Esophagus squamous epithelium (tissue), 5 donors: ENCODE data around the gene MID1. TPM values are rescaled to one million over a fixed set of nuclear protein-coding genes. Genes with fewer than 3 reads are reported as not detected.

Experiments
- DNase-seq: peaks from one replicate; lab custom pipeline; 2025; lab: John Stamatoyannopoulos, UW
- H3K27ac ChIP-seq, 4 donors: fragments of 200-600 bp; sonication (generic); one replicate each; pipeline ENCODE4 v1.5.1; 2016 to 2019; ENCODE audit warnings: mild to moderate bottlenecking in 1 of 4
- H3K27me3 ChIP-seq, 4 donors: fragments of 200-600 bp; sonication (generic); 1 replicate in 3 of 4; 2 replicates in 1 of 4; pipeline versions ENCODE4 v1.5.1 to v1.6.0; 2017 to 2021; ENCODE audit warnings: antibody characterized with exemption in 1 of 4
- H3K36me3 ChIP-seq, 3 donors: fragments of 200-600 bp; sonication (generic); one replicate each; pipeline ENCODE4 v1.5.1; 2016 to 2019
- H3K4me1 ChIP-seq, 3 donors: fragments of 200-600 bp; sonication (generic); one replicate each; pipeline ENCODE4 v1.5.1; 2017 to 2019
- H3K4me3 ChIP-seq, 4 donors: fragments of 200-600 bp; sonication (generic); 1 replicate in 3 of 4; 2 replicates in 1 of 4; pipeline ENCODE4 v1.5.1; 2016 to 2019; ENCODE audit warnings: mild to moderate bottlenecking in 2 of 4, moderate library complexity in 1 of 4
- H3K9me3 ChIP-seq, 3 donors: fragments of 200-600 bp; sonication (generic); one replicate each; pipeline ENCODE4 v1.5.1; 2016 to 2019
- POLR2A ChIP-seq, 4 donors: fragments of 450-650 bp; IDR thresholded peaks; one replicate each; pipeline ENCODE4 v1.6.1; 2017; ENCODE audit warnings: antibody characterized with exemption in 4 of 4, mild to moderate bottlenecking in 4 of 4, moderate library complexity in 3 of 4
- WGBS, 2 donors: methylation state at CpG; one replicate each; pipeline ENCODE4 v1.1.5; 2018; 5-methylcytosine and 5-hydroxymethylcytosine counted together
- intact Hi-C: fragments of 100-400 bp; cut with DNase I; formaldehyde crosslinking; loops from one replicate; pipeline ENCODE4 v1.15.0; 2022
- total RNA-seq, 4 donors: library from RNA; depleted of rRNA; stranded (reverse); fragments of >200 nt; gene quantifications; one replicate each; pipeline ENCODE4 v1.1.0, GENCODE V29; 2016
- TF ChIP-seq, protein P1 (sequence below), 6 experiments: fragments of 450-650 bp in 4 of 6; fragments of 200-600 bp in 2 of 6; sonication (generic) in 2 of 6; IDR thresholded peaks; one replicate each; pipeline ENCODE4 v1.5.1; 2016 to 2019; ENCODE audit warnings: antibody characterized with exemption in 6 of 6, mild to moderate bottlenecking in 4 of 6, moderate library complexity in 4 of 6
- donor health status: DM: yes; HTN: yes; CAD: no.

MID1 gene
- total RNA-seq, 4 donors from 2014 or later, result 9.9 to 18.5 (median 14.7) TPM

DNA sequence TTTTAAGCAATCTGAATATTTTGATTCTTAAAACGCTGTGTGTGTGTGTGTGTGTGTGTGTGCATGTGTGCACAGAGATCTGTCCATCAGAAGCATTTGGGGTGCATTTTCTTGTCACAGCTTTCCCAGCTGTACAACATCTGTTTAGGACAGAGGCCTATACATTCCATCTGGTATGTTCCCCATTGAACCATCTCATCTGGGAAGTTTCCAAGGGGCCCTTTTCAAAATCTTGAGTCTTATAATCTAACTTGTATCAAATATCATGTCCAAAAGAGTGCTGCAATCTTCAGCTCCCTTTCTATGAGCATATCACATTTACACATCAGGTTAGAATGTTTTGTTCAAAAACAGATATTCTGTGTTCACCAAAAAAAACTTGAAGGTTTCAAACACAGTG, 16.5 kb upstream of the MID1 start:
- H3K4me3 ChIP-seq, result no peak overlapping the region
- H3K27me3 ChIP-seq, result no peaks in the 10 kb centered on the region
- intact Hi-C loops, result loop anchor here (5.0 kb wide), 1 partner anchor 450 kb away; no protein-coding TSS in a partner anchor
- H3K9me3 ChIP-seq, result no peaks in the 10 kb centered on the region
- no peaks in the 10 kb centered on the region for H3K36me3 ChIP-seq
- 43 to 63% methylated on average over 1 of the region's 1 CpG for WGBS, 2 donors
- TF ChIP-seq, protein P1, sequence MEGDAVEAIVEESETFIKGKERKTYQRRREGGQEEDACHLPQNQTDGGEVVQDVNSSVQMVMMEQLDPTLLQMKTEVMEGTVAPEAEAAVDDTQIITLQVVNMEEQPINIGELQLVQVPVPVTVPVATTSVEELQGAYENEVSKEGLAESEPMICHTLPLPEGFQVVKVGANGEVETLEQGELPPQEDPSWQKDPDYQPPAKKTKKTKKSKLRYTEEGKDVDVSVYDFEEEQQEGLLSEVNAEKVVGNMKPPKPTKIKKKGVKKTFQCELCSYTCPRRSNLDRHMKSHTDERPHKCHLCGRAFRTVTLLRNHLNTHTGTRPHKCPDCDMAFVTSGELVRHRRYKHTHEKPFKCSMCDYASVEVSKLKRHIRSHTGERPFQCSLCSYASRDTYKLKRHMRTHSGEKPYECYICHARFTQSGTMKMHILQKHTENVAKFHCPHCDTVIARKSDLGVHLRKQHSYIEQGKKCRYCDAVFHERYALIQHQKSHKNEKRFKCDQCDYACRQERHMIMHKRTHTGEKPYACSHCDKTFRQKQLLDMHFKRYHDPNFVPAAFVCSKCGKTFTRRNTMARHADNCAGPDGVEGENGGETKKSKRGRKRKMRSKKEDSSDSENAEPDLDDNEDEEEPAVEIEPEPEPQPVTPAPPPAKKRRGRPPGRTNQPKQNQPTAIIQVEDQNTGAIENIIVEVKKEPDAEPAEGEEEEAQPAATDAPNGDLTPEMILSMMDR (IDR thresholded peaks at IDR 0.05), result no peak
- no peak for TF ChIP-seq POLR2A (IDR thresholded peaks at IDR 0.05)
- DNase-seq, result no peak
- no peak overlapping the region for H3K27ac ChIP-seq
- H3K4me1 ChIP-seq, result peaks cover 0 to 21% (median 3%) of the 10 kb centered on the region in 3 donors

DNA sequence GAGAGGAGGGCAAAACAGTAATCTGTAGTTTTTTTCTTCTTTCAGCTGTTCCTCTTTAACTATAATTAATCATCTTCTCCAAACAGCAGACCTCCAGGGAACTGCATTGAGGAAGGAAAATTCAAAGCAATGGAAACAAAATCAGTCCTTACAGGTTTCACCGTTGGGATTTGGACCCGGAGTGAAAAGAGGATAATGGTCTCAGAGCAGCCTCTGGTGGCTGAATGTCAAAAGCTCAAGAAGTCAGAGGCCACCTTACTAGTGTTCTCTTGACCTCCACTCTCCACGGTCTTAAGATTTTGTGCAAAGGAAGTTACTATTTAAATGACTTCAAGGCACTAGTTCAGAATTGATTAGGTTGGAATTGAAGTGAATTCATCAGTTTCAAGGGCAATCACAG, 16.0 kb upstream of the MID1 start:
- peaks cover 0 to 25% (median 3%) of the 10 kb centered on the region in 3 donors for H3K4me1 ChIP-seq
- WGBS, 2 donors, result 19% methylated on average over 3 of the region's 3 CpGs; no CpG with 5 or more reads in 1 of the 2 donors
- H3K27me3 ChIP-seq, result no peaks in the 10 kb centered on the region
- H3K4me3 ChIP-seq, result no peak overlapping the region
- no peaks in the 10 kb centered on the region for H3K9me3 ChIP-seq
- H3K27ac ChIP-seq, result no peak overlapping the region
- no peak for TF ChIP-seq POLR2A (IDR thresholded peaks at IDR 0.05)
- TF ChIP-seq, protein P1 (IDR thresholded peaks at IDR 0.05), result peak in 4 of 6 experiments; percentile 36 to 66 (median 47)
- H3K36me3 ChIP-seq, result no peaks in the 10 kb centered on the region
- no peak for DNase-seq
- intact Hi-C loops, result loop anchor here (5.0 kb wide), 1 partner anchor 449 kb away; no protein-coding TSS in a partner anchor

DNA sequence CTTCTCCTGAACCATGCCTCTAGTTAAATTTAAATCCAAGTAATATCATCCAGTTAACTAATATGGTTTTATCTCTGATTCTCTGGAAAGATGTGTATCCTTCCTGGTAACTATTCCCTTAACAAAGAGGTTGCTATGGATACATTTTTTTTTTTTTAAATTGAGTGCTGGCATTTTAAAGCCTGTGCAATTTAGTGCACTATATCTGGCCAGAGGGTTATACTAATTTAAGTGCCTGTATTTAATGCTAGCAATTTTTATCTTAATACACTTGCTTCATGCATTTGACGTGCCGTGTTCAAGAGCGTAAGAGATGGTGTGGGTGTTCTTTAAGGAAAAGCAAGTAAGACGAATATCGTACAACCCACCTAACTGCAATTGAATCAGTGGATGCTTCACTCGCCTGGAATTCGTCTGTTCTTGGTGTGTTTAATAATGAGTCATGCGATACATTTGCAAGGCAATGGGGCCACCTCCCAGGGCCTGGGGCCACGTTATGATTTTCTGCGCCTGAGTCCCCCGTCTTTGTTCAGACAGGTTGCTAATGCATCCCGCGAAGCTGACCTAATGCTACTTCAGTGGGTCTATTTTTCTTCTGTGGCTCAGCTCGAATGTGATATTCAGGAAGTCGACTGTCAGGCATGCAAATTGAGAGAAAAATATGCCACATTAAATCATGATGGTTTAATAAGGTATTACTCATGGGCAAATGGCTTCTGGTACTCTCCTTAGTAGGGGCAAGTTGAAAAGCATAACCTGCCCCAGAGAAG, 14.2 kb upstream of the MID1 start:
- Histone ChIP-seq H3K36me3 (no peaks in the 10 kb centered on the region), H3K4me1 (peaks cover 0 to 25% (median 3%) of the 10 kb centered on the region in 3 donors), H3K27ac (peak overlapping the region in 2 of 4 donors; percentile 3 to 25), H3K4me3 (no peak overlapping the region), H3K9me3 (no peaks in the 10 kb centered on the region), H3K27me3 (no peaks in the 10 kb centered on the region)
- no peak for TF ChIP-seq POLR2A (IDR thresholded peaks at IDR 0.05)
- TF ChIP-seq, protein P1 (IDR thresholded peaks at IDR 0.05), result no peak
- 35 to 58% methylated on average over 11 to 12 of the region's 15 CpGs for WGBS, 2 donors
- DNase-seq, result no peak
- intact Hi-C loops, result loop anchor here (5.0 kb wide), 1 partner anchor 447 kb away; no protein-coding TSS in a partner anchor

DNA sequence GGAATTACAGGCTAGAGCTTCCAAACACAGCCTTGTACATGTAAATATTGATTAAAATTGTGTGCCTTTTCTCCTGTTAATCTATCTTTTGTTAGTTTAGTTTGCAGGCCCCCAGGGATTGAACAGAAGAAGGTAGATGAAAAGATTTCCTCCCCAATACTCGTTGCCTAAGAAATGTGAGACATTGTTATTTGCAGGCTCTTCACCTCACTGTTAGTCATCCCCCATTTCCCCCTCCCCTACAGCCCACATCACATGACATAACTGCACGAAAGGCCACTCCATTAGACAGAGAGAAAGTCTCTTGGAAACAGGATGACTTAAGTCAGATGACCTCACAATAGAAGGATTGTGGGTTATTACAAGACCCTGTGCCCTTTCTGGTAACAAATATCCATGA, 13.3 kb upstream of the MID1 start:
- intact Hi-C loops, result no loop called here
- 0 to 13% methylated on average over 1 to 2 of the region's 2 CpGs for WGBS, 2 donors
- no peaks in the 10 kb centered on the region for H3K27me3 ChIP-seq
- no peak for DNase-seq
- TF ChIP-seq, protein P1 (IDR thresholded peaks at IDR 0.05), result no peak
- TF ChIP-seq POLR2A (IDR thresholded peaks at IDR 0.05), result no peak
- H3K36me3 ChIP-seq, result no peaks in the 10 kb centered on the region
- peak overlapping the region in 2 of 4 donors; percentile 19 to 25 for H3K27ac ChIP-seq
- H3K4me3 ChIP-seq, result no peak overlapping the region
- H3K4me1 ChIP-seq, result peaks cover 0 to 25% (median 3%) of the 10 kb centered on the region in 3 donors
- H3K9me3 ChIP-seq, result no peaks in the 10 kb centered on the region
